NCI-H69 (cell line): ENCODE measurements around the gene LRRC2.
"Not testable (repeated sequence)": the region's sequence is repeated elsewhere in the genome, so short reads cannot be mapped to it uniquely, and the experiment has no call there.

Source experiments
- DNase-seq: peaks from one replicate; lab custom pipeline; 2025; lab: John Stamatoyannopoulos, UW

The LRRC2 gene

GRCh38 chr3:46584598-46585467, 18.7 kb upstream of the LRRC2 start:
- DNase-seq = no peak

DNA sequence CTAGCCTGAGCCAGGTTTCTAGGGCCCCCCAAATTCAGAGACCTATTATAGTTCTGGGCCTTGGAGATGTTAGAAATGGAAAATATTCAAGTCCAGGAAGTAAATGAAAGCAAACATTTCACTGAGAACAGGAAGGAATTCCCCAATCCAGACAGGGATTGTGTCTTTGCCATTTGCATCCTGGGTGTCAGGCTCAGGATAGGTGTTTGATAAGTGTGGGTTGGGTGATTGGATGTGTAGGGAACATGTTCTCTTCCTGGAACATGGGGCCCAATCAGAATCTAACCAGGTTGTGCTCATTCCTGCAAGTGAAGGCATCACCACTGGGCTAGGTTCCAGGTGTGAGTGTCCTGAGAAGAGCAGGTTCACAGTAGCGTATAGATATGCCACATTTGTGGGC, 14.6 kb upstream of the LRRC2 start:
- DNase-seq = no peak

DNA sequence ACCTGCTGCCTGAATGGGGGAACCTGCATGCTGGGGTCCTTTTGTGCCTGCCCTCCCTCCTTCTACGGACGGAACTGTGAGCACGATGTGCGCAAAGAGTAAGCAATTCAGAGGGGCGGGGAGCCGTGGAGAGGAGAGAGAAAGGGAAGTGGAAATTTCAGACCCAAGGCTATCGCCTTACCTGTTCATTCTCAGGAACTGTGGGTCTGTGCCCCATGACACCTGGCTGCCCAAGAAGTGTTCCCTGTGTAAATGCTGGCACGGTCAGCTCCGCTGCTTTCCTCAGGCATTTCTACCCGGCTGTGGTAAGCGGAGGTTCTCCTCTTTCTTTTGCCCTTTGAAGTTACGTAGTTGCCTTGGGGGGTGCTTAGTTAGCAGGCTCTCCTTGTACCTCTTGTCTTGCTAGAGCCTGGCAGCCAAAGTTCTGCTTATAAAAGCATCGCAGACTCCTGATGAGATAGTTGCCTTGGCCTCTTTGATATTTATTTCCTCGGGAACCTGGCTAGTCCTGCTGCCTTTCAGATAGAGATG, 13.7 kb upstream of the LRRC2 start:
- DNase-seq = no peak

- DNase-seq = peak; percentile 78
Measured at GRCh38 chr3:46578973-46579755, 13.1 kb upstream of the LRRC2 start.

- not testable (repeated sequence) for DNase-seq
Measured at GRCh38 chr3:46577580-46578249, 11.6 kb upstream of the LRRC2 start.

- no peak for DNase-seq
Measured at GRCh38 chr3:46576879-46577278, 10.8 kb upstream of the LRRC2 start.

DNA sequence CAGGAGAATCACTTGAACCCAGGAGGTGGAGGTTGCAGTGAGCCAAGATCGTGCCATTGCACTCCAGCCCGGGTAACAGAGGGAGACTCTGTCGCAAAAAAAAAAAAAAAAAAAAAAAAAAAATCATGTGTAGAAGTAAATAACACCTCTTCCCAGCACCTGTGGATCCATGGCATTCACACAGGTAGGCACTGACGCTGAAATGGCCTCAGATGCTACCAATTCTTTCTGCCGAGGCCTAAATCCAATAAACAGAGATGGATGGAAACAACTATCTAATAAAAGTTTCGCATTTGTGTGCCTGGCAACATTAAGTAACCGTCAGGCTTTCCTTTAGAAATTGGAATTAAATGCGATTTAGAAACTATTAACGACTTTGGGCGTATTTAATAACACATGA, 10.3 kb upstream of the LRRC2 start:
- no peak for DNase-seq

DNA sequence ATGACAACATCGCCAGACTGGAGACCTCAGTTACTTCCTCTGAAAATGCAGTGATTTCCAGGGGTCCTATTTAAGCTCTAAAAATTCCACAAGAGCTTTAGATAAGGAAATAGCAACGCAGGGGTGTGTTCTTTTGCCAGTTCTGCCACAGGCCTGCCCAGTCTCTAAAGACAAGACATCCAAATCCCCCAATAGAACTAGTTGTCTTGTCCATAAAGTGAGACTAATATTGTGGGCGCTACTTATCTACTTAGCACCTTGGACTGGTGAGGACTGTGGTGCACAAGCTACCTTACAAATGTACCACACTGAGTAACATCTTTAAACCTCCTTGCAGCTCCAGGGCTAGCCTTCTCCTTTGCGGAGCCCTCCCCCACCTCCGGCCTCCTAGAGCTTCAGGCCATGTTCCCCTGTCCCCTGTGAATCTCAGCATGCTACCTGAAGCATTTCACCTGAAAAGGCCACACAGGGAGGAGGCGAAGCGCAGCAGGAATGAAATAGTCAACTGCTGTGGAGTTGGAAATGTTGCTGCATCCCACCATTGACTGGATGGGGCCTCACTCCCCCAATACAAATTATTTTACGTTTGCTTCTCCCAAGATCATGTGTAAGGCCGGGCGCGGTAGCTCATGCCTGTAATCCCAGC, 9.6 kb upstream of the LRRC2 start:
- DNase-seq = no peak

- DNase-seq = no peak
Measured at GRCh38 chr3:46574881-46575576, 8.9 kb upstream of the LRRC2 start.

DNA sequence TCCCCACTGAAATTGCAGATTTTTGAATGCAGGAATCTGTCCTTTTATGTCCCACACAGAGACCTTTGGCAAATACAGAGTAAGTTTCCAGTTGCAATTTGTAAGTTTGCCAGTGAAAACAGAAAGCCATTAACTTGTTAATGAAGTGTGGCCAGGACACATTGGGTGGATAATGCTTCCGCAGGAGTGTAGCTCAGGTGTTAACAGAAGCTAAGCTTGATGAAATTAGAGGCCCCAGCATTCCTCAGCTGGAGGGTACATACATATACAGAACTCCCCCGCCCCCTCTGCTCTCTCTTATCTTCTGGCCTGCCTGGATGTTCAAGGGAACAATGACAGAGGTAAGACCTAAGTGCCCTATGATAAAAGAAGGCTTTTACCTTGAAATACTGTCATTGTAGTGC, 8.1 kb upstream of the LRRC2 start:
- DNase-seq = peak; percentile 49

GRCh38 chr3:46573701-46574100, 7.6 kb upstream of the LRRC2 start:
- no peak for DNase-seq

DNA sequence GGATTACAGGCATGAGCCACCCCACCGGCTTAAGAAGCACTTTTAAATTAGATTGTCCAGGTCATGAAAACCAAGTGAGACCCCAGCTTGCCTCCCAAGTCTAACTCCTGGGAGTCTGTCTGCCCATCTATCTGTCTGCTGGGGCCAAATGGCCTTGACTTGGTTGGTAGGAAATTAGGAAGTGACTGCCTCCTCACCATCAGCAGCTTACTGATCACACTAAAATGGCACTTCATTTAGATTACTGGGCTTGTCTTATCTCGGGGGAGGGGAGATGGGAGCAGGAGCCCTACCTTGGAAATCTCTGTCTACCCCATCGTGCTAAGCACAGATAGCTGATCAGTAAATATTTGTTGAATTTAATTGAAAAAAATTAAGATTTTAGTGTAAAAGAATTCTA, 5.6 kb upstream of the LRRC2 start:
- DNase-seq = no peak

DNA sequence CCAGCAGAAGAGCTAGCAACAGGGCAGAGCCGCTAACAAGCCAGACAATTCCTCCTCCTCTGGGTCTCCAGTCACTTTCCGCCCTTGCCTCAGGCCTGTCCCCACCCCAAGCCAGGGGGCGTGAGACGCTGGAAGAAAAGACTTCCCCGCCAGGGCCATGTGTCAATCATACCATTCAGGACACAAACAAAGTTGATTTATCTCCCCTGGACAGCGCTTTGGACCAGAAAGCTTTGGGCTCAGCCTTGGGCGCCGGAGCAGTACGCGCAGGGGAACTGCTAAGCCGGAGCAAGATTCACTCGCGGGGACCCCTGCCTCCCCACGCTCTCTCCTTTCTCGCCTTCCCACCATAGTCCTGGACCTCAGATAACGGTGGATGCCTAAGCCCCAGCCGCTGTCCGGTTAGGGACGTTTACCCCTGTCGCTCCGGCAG, 479 bp downstream of the LRRC2 start:
- peak; percentile 3 for DNase-seq

DNA sequence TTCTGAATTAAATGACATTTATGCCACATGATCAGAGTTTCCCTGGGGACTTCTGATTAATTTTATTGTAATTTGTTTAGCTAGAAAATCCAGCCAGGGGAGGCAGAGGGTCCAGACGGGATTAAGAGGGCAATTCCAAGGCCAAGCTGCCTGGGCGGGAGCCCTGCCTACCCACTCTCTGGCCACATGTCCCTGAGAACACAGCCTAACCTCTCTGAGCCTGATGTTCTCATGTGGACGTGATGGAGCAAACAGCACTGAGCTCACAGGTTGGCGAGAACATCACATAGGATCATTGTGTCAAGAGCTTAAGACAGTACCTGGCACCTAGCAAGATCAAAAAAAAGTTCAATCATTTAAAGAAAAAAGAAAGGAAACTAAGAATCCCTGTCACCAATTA, 1.0 kb downstream of the LRRC2 start:
- DNase-seq = no peak

DNA sequence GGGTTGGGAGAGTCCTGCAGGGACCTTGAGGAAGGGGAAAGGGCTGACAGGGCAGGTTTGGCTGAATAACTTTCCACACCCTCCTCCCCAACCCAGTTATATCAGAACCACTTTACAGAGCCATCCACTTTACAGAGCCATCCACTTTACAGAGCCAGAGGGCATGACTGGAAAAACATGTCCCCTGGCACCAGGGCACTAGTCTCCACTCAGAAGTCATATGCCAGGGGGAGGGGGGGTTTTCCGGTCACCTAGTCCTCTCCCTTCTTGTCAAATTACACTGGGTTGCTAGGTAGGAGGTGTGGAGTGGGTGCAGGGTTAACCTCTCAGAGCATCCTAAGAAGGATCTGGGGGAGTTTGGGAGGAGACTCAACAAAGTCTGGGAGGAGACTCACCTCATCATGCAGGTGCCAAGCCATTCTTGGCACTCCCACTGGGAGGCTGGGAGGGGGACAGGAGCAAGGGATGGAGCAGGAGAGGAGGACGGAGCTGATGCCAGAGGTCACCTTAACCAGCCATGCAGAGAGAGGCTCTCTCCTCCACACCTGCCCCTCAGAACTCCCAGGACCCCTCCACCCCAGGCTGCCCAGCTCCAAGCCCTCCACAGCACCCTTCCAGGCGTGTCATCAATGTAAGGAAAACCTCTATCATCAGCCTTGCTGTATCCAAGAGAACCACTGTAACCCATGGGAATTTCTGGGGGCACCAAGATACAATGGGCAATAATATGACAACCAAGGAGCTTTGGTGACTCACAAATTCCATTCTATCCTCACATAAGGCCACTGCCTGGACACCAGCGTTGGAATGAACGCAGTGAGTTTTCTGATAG, 1.7 kb downstream of the LRRC2 start:
- DNase-seq = no peak

GRCh38 chr3:46561951-46562350, 4.2 kb downstream of the LRRC2 start:
- DNase-seq = no peak

- DNase-seq = no peak
Measured at GRCh38 chr3:46561511-46561910, 4.6 kb downstream of the LRRC2 start.

- DNase-seq = no peak
Measured at GRCh38 chr3:46559091-46559704, 6.9 kb downstream of the LRRC2 start.

DNA sequence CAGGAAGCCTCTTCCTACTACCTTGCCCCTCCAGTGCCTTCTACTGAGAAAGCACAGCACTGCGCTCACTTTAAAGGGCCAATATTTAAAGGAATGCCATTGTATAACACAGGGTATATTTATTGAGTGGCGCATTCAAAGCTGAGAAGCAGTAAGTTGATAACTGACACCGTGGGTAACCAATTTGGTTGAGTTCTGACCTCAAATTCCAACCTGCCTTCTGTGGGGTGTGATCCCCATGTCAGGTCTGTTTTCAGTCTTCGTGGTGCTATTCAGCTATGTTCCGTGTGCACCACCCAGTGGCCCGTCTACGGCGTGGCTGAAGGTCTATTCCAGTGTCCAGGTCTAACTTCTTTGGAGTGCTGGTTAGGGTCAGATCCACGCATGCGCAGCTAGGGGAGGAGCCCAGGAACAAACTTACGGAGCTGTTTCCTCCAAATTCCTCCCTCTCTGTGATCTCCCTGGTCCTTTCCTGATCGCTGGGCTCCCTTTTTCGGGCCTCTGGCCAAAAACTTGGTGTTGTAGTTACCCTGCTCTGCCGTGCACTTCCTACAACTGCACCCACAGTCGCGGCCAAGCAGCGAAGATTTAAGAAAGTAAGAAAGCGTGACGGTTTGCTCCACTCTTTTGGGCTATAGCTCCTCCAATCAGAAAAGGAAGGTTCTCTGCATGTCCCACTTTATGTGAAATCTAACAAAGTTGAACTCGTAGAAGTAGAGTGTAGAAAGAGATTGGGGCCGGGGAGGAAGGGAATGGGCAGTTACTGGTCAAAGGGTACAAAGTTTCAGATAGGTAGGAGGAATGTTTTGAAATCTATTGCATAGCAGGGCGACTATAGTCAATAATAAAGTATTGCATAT, 7.7 kb downstream of the LRRC2 start:
- peak; percentile 81 for DNase-seq
